Activated CD8-positive, alpha-beta memory T cell treated with anti-CD3 and anti-CD28 coated beads, Interleukin-2, amount 50 U/mL, for 48 hours (primary cell): Measurements from ENCODE around the gene DNAH5.
"Not testable (repeated sequence)": the region's sequence is repeated elsewhere in the genome, so short reads cannot be mapped to it uniquely, and the experiment has no call there.

Experiments used
- DNase-seq: peaks from one replicate; pipeline ENCODE4 v3.0.0-alpha.2; 2020

The DNAH5 gene

GRCh38 chr5:13816126-13816525 is 128.4 kb downstream of the DNAH5 start:
- DNase-seq: no peak

- DNase-seq: no peak
Measured at GRCh38 chr5:13814301-13814700, 130.2 kb downstream of the DNAH5 start.

- DNase-seq: no peak
Measured at GRCh38 chr5:13809921-13810320, 134.6 kb downstream of the DNAH5 start.

- DNase-seq: no peak
Measured at GRCh38 chr5:13804336-13804735, 140.2 kb downstream of the DNAH5 start.

GRCh38 chr5:13798569-13798968 is 145.9 kb downstream of the DNAH5 start:
- not testable (repeated sequence) for DNase-seq

GRCh38 chr5:13785781-13786415 is 158.6 kb downstream of the DNAH5 start:
- no peak for DNase-seq

- no peak for DNase-seq
Measured at GRCh38 chr5:13783726-13784125, 160.8 kb downstream of the DNAH5 start.

GRCh38 chr5:13780081-13780480 is 164.4 kb downstream of the DNAH5 start:
- no peak for DNase-seq

- no peak for DNase-seq
Measured at GRCh38 chr5:13773649-13774048, 170.8 kb downstream of the DNAH5 start.

GRCh38 chr5:13771011-13771571 is 173.4 kb downstream of the DNAH5 start:
- DNase-seq: no peak

GRCh38 chr5:13766236-13766635 is 178.3 kb downstream of the DNAH5 start:
- no peak for DNase-seq

GRCh38 chr5:13763719-13764118 is 180.8 kb downstream of the DNAH5 start:
- no peak for DNase-seq

GRCh38 chr5:13749766-13750165 is 194.7 kb downstream of the DNAH5 start:
- DNase-seq: no peak

- DNase-seq: no peak
Measured at GRCh38 chr5:13746026-13746425, 198.5 kb downstream of the DNAH5 start.

GRCh38 chr5:13745508-13745907 is 199.0 kb downstream of the DNAH5 start:
- no peak for DNase-seq

- DNase-seq: no peak
Measured at GRCh38 chr5:13740471-13740870, 204.0 kb downstream of the DNAH5 start.

- DNase-seq: no peak
Measured at GRCh38 chr5:13739479-13739878, 205.0 kb downstream of the DNAH5 start.

GRCh38 chr5:13735691-13736090 is 208.8 kb downstream of the DNAH5 start:
- DNase-seq: no peak

GRCh38 chr5:13731121-13731628 is 213.3 kb downstream of the DNAH5 start:
- no peak for DNase-seq

GRCh38 chr5:13708906-13709305 is 235.6 kb downstream of the DNAH5 start:
- DNase-seq: no peak

- no peak for DNase-seq
Measured at GRCh38 chr5:13708432-13708831, 236.1 kb downstream of the DNAH5 start.

- DNase-seq: no peak
Measured at GRCh38 chr5:13704396-13704795, 240.1 kb downstream of the DNAH5 start.

- no peak for DNase-seq
Measured at GRCh38 chr5:13700626-13701025, 243.9 kb downstream of the DNAH5 start.

- DNase-seq: no peak
Measured at GRCh38 chr5:13698885-13699284, 245.6 kb downstream of the DNAH5 start.
